ENCODE data around the gene WNT7B.

WNT7B gene

DNA sequence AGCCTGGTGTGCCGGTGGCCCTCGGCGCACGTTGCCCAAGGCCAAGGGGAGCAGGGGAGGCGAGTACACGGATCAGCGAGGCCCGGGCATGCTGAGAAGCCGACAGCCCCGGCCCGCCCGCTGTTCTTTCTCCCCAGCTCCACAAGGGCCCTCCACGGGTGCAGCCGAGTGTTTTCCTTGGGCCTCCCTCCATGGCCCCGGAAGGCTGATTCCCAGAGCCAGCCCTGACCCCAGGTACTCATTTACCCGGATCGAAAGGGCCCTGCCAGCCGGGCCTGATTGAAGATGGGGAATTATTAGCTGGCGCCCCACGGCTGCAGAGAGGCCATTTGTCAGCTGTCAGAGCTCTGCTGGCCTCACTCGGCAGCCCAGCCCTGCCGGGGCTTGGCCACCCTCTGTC is 53.1 kb downstream of the WNT7B start:
- DNase-seq = no peak

DNA sequence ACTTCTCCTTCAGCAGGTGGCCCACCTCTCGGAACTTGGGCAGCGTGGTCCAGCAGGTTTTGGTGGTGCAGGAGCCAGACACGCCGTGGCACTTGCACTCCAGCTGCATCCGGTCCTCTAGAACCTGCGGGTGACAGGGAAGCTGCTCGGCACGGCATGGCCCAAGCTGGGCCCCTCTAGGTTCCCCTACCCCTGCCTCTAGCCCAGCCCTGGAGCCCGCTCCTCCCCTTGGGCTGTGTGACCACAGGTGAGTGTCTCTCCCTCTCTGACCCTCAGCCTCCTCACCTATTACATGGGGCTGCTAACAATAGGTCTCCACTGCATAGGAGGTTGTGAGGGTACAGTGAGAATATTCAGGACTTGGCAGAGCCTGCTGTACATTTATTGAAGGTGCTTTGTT is 53.8 kb downstream of the WNT7B start:
- DNase-seq = no peak

DNA sequence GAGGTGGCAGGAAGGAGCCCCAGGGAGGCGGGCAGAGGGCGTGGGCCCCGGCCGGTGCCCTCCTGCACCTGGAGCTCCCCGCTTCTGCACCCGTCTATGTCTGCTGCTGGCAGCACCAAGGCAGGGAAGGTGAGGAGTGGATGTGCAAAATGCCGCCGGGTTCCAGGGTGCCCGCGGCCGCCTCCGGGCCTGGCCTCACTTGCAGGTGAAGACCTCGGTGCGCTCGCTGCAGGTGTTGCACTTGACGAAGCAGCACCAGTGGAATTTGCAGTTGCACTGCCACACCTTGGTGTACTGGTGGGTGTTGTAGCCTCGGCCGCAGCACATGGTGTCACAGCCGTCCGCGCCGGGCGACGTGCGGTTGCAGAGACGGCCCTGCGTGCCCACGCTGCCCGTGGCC is 54.3 kb downstream of the WNT7B start:
- no peak for DNase-seq

DNA sequence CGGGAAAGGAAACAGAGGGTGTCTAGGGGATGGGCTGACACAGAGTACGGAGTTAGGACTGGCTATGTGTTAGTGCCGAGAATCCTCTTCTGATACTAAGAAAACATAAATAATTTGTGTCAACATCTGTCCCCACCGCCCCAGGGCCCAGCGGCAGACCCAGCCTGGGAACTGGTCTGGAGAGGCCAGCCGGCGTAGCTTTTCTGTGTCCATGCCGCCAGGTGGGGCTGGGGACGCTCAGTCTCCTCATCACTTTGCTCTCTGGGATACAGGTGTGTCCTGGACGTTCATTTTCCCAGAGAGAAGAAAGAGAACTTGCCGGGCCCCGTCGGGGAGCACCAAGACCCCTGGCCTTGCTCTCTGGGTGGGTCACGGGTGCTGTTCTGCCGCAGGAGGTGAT is 54.7 kb downstream of the WNT7B start:
- no peak for DNase-seq

DNA sequence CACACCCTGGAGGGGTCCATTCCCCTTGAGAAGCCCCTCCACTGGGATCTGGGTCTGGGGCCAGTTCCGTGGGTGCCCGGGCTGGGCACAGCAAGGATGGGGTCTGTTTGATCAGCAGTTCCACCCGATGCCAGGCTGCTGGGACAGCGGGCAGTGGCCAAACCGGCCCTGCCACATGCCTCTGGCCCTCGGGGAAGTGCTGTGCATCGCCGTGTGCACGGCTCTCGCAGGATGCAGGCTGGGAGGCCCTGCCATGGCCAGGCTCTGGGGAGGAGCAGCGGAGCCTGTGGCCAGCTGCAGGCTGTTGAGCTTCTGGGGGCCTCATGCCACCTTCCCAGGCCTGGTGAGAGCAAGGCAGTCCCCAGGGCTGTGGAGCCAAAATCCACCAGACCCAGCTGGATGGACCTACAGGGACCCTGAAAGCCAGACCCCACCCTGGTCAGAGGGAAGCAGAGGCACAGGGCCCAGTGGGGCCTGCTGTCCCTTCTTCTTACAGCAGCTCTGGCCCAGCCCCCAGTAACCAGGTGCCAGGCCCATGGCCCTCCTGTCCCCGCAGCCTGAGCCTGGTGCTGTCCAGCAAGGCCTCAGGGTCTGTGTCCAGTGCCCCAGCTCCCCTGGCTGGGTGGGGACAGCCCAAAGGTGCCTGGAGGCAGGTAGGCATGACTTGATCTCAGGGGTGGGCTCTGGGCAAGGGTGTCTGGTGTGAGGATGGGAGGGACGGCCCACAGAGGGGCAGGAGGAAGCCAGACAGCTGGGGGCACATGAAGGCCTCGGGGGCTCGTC is 57.3 kb downstream of the WNT7B start:
- DNase-seq = no peak

DNA sequence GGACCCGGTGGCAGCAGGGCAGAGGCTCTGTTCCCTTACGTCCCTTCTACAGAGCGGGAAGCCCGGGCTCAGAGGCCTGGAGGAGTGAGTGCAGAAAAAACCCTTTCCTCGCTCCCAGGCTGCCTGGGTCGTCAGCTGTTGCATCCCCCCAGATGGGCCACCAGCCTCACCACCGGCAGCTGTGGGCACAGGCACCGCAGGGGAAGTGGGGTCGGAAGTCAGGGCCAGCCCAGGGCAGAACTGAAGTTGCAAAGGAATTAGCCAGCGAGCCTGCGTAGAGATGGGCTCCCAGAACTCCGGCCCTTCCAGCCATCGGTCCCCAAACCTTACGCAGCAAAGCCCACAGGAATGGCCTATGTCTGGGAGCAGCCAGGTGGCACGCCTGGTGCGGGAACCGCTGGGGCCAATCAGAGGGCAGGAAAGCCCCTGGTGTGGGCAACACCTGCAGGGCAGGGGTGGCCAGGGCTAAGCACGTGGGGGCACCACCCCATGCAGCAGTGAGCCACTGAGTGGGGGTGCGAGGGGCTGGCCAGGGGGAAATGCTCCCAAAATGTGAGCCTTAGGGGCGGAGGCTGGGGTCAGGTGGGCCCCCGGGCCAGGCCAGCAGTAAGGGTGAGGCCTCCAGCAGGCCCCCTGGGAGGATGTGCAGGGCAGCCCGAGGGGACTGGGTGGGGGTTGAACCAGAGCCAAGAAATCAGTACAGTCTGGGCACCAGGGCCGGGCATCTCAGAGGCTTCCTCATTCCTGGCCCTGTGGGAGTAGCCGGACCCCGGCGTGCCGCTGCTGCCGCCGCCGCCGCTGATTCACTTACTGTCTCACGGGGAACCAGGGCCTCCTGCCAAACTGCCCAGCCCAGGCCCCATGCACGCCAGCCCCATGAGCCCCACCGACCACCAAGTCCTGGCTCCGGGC is 58.2 kb downstream of the WNT7B start:
- DNase-seq = no peak

DNA sequence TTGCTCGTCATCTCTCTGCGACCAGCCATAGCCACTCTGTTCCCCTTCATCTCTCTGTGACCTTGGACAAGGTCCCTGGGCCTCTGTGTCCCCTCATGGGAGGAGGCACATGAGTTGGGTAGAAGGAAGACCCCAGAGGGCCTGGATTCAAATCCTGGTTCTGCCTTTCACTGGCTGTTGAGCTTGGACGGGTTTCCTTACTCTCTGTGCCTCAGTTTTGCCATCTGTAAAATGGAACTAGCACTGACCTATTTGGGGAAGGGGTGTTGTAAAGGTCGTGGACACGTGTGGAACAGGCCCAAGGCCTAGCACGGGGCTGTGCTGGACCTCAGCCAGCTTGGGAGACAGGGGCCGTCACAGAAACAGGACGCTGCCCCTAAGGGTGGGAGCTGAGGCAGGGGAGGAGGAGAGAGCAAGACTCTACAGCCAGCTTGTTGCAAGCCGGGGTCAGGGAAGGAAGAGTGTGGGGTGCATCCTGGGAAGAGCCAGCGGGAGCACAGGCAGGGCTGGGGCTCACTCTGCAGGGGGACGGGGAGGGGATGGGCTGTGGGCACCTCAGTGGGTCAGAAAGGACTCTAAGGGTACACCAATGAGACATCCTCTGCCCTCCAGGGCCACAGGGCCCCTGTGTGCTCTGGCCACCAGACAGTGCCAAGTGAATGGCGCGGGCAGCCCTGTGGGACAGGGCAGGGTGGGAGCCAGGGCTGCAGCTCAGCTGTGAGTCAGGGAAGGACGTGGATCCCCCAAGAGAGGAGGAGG is 59.1 kb downstream of the WNT7B start:
- no peak for DNase-seq

DNA sequence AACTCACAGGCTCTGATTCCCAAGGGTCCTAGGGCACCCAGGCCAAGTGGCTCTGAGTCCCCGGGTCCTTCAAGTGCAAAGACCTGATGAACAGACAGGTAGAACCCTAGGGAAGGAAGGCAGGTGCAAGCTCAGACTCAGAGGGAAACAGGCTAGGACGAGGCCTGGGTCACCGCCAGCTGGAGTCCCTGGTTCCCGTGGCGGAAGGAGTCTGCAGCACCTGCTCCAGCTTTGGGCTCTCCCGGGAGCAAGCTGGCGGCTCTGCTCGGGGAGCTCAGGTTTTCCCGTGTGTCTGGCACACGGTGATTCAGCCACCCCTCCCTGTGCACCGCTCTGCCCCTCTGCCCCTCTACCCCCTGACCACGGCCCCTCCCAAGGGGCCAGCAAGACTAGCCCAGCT is 59.8 kb downstream of the WNT7B start:
- no peak for DNase-seq

DNA sequence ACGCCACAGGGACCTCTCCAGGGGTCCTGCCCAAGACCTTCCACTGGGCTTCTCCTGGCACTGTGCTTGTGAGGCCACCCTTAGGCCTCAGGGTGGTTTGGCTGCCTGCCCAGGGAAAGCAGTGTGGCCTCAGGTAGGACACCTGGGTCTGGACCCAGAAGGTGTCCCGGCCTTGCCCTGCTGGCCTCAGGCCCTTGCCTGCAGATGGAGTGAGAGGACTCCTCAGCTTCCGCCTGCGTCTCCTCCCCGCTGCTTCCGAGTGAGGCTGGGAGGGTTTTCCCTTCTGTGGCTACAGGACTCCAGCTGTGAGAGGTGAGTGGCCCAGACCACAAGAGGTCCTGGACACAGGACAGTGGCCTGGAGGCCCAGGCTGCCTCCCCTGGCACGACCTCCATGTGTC is 60.4 kb downstream of the WNT7B start:
- DNase-seq = no peak

DNA sequence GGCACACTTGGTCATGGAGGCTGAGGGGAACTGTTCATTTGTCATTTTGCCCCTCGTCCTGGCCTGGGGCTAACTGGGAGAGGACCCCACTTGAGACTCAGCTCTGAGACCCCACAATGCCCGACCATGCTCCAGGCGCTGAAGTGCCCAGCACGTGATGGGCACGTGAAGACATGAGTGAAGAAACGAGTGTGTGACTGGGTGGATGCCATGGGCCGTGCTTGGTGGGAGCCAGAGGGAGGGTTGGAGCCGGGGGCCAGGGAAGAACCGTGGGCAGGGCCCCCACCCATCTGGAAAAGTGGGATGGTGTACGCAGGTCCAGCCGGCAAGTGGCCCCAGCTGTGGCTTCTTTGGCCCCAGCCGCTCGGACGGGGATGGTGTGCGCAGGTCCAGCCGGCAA is 61.1 kb downstream of the WNT7B start:
- no peak for DNase-seq

DNA sequence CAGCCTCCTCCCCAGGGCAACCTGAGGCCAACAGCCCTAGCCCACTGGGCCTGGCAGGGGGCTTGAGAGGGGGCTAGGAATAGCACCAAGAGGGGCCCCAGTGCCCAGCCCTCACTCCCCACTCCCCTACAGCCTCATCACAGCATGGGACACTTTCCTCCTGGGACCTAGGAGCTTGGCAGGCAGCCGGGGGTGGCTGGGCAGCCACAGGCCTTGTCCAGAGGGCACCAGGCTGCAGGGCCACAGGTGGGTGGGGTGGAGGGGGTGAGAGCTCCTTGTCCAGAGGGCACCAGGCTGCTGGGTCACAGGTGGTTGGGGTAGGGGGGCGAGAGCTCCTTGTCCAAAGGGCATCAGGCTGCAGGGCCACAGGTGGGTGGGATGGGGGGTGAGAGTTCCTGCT is 61.8 kb downstream of the WNT7B start:
- DNase-seq = no peak

DNA sequence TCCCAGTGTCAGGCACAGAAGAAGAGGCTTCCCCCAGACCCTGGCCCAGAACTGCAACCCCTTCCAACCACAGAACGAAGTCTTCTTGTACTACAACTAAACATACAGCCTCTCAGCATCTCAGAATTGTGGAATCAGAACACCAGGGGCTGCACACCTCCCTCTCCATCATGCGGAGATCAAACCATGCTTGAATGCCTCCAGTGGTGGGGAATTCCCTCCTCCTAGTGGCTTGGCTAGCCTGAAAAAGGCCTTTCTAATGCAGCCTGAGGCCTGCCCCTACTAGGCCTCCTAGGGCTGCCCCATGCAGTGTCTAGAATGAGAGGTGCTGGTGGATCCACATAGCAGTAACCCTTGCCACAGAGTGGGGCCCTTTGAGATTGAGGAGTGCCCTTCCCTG is 62.7 kb downstream of the WNT7B start:
- no peak for DNase-seq

DNA sequence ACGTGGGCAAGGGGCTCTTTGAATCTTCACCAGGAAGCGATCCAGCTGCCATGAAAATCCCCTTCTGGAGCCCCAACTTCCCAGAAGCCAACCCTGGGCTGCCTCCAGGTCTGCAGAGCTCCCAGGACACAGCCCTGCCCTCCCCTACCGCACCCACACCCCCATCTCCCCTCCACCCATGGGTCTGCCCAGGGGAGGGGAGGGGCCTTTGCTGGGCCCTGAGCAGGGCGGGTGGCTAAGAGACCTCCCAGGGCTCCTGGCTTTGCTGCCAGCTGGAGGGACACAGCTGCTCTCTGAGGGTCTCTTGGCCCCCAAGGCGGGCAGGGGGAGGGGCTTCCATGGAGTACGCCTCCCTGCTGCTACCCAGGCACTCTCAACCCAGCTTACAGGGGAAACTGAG is 64.1 kb downstream of the WNT7B start:
- no peak for DNase-seq

DNA sequence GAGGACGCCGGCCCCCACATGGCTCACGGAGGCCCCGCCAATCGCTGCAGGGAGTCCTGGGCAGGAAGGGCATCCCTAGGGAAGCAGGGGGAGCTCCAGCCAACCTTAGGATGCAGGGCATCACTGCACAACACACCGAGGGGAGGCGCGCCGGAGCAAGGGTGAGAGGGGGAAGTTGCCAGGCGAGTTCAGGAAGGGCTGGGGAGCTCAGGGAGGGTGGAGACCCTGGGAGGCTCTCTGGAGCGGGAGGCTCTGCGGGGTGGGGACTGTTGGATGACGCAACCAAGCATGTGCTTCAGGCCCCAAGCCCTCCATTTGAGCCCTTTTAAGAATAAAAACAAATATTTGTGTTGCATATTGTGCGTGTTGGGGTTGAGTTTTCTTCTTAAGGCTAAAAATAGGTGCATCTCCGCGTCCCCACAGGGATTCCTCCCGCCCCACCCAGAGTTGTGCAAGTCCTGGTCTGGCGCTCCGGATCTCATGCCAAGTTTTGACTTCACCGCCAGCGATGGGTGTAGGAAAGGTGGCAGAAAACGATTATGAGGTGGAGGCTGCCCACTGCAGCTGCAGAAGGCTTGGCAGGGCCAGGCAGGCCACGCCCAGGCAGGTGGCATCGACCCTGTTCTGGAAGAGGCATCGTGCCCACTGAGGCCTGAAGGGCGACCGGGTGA is 65.2 kb downstream of the WNT7B start:
- DNase-seq = no peak

DNA sequence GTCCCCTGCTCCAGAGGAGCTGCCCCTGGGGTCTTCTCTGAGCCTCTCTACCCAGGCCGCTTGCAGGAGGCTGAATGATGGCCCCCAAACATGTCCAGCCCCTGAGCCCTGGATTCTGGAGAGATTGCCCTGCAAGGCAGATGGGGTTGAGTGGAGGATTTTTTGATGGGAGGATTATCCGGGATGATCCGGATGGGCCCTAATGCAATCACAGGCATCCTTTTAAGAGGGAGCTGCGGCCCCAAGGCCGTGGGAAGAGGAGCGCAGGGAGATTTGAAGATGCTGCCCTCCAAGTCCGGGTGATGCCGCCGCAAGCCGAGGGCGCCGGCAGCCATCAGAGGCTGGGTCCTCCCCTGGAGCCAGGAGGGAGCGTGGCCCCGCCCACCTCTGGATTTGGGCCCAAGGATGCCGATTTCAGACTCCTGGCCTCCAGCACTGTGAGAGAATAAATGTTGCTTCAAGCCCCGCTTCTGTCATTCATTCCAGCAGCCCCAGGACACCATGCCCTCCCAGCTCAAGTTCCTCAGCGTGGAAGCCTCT is 66.0 kb downstream of the WNT7B start:
- no peak for DNase-seq

DNA sequence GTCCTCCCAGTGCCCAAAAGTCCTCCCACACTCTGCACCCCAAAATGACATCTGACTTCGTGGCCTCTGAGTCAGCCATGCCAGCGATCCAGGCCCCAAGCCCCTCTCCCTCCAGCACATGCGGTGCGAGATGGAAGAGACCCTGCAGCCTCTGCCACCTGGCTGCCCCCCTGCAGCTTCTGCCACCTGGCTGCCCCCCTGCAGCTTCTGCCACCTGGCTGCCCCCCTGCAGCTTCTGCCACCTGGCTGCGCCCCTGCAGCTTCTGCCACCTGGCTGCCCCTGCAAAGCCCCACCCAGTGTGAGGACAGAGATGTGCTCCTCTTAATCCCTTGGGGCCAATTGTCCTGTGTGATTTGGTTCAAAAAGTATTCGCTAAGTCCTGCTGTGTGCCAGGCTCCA is 68.0 kb downstream of the WNT7B start:
- no peak for DNase-seq

DNA sequence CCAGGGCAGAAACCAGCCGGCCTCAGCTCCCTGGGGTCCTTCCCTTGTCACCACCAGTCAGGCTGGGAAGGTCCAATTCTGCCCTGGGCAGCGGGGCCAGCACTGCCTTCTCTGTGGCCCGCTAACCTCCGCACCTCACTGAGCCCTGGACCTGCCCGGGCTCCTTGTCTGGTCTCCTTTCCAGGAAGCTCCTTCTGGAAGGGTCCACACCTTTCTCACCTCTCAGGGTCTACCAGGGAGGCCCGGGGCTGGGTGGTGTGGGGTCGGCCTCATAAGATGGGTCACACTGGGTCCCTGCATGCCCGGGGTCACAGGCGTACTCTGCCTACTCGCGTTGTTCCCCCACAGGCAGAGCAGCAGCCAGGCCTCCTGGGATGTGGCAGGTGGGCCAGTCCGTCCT is 69.0 kb downstream of the WNT7B start:
- DNase-seq = no peak

DNA sequence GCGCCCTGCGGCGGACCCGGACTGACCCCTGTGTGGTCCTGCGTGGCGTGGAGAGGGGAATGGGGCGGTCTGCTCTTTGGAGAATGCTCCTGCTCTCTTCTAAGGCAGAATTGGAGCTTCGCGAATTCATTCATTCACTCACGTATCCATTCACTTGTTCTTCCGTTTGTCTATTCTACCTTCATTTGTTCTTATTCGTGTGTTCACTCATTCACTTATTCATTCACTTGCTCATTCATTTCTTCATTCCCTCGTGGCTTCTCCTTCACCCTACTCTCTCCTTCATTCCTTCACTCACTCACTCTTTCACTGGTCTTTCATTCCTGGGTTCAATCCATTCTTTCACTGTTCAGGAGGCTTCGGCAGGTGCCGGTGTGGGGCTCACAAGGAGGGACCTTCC is 69.6 kb downstream of the WNT7B start:
- no peak for DNase-seq

DNA sequence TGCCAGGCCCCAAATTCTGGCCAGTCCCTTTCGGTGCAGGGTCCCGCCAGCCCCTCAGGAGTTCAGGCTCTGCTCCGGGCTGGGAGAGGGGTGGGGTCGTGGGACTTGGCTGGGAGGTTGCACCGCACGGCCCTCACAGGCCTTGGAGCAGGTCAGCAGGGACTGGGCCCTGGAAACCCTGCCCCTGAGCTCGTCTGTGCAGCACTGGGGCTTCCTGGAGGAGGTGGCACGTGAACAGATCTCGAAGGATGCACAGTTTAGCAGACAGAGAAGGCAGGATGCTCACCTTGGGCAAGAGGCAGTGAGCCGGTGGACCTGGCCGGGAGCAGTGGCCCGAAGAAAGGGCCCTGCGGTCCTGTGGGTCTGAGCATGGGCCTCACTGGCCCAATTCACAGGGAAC is 70.0 kb downstream of the WNT7B start:
- DNase-seq = no peak

DNA sequence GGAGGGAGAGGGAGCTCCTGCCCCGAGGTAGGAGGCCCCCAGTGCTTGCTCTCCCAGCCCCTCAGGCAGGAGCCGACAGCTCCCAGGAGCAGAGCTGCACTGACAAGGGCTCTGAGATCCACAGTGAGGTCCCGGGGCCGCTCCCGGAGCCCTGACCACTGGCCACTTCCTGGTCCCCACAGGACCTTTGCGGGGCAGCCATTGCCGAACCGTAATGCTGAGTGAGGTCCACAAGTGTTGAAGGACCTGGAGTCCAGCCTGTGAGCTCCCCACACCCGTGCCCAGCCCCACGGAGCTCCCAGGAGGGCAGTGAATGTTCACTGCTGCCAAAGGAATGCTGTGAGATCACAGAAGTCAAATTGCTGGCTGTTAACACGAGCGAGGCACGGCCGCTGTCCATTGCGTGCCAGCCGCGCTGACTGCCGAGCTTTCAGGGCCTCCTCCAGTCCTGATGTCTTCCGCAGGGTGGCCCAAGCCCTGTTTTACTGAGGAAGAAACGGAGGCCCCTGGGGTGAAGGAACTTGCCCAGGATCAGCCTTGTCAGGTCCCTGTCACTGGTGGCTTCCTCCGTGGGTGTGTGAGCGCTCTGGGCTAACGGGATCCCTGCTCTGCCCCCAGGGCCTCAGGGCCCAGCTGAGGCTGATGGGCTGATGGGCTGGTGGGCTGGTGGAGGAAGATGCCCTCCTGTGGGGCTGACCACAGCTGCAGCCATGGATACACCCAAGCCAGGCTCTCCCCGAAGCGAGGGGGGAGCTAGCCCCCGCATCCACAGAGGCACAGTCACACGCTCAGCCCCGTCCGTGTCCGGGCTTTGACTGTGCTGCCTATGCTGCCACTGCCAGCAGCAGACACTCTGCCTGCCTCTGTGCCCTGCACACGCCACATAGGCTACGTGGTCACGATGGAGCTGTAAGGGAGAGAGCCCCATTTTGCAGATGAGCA is 70.8 kb downstream of the WNT7B start:
- no peak for DNase-seq

DNA sequence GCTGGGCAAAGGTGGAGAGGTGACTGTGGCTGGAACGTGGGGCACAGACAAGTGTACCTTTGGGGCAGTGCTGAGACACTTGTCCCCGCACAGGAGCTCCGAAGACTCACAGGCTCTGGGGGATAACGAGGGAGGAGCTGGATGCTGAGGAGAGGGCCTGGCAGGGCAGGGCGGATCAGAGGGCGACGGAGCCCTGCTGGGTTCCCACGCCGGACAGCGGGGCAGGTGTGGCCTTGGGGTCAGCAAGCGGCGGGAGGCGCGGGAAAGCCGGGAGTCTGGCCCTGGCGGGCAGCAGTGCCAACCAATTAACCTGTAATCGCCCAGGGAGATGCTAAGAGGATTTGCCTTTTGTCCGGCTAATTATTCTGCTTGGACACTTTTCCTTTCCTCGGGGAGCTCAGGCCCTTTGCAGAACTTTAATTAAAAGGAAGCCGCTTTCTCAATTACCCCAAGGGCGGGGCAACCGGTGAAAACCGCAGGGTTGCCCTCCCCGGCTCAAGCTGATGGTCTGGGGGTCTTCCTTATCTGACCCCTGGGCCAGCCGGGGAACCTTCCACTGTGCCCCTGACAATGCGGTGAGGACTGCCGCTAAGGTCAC is 71.5 kb downstream of the WNT7B start:
- no peak for DNase-seq

Data from NCI-H446 (cell line).